Smooth muscle cell (in vitro differentiated cells): Measurements from ENCODE around the gene FERMT2. TPM values are rescaled to one million over a fixed set of nuclear protein-coding genes. Genes with fewer than 3 reads are reported as not detected.

Experiments used
- DNase-seq: peaks from one replicate; lab custom pipeline; 2025; ENCODE audit not compliant: unreplicated experiment; lab: John Stamatoyannopoulos, UW
- H2AFZ ChIP-seq: fragments of 200-600 bp; sonication (generic); 2 replicates; pipeline ENCODE4 v1.6.0; 2016; ENCODE audit warnings: antibody characterized with exemption, low read depth, mild to moderate bottlenecking
- H3F3A ChIP-seq: fragments of 200-600 bp; sonication (generic); 2 replicates; pipeline ENCODE4 v1.6.0; 2017; ENCODE audit warnings: antibody characterized with exemption, low read depth
- H3K27ac ChIP-seq: fragments of 200-600 bp; sonication (generic); 2 replicates; pipeline ENCODE4 v1.5.1; 2016; ENCODE audit warnings: low read depth, mild to moderate bottlenecking
- H3K27me3 ChIP-seq: fragments of 200-600 bp; sonication (generic); 2 replicates; pipeline ENCODE4 v1.6.1; 2016; ENCODE audit warnings: low read depth, mild to moderate bottlenecking
- H3K36me3 ChIP-seq: fragments of 200-600 bp; sonication (generic); 2 replicates; pipeline ENCODE4 v1.5.1; 2016; ENCODE audit warnings: low read depth
- H3K4me1 ChIP-seq: fragments of 200-600 bp; sonication (generic); 2 replicates; pipeline ENCODE4 v1.5.1; 2016; ENCODE audit warnings: low read depth
- H3K4me2 ChIP-seq: fragments of 200-600 bp; sonication (generic); 2 replicates; pipeline ENCODE4 v1.6.0; 2016; ENCODE audit warnings: mild to moderate bottlenecking
- H3K4me3 ChIP-seq: fragments of 200-600 bp; sonication (generic); 2 replicates; pipeline ENCODE4 v1.5.1; 2016; ENCODE audit warnings: mild to moderate bottlenecking
- H3K79me2 ChIP-seq: fragments of 200-600 bp; sonication (generic); 2 replicates; pipeline ENCODE4 v1.6.0; 2016; ENCODE audit warnings: low read depth, mild to moderate bottlenecking
- H3K9ac ChIP-seq: fragments of 200-600 bp; sonication (generic); 2 replicates; pipeline ENCODE4 v1.6.0; 2016; ENCODE audit warnings: low read depth
- H3K9me3 ChIP-seq: fragments of 200-600 bp; sonication (generic); replicated peaks from 2 replicates; pipeline ENCODE4 v1.5.1; 2016; ENCODE audit warnings: low read depth
- H4K20me1 ChIP-seq: fragments of 200-600 bp; sonication (generic); 2 replicates; pipeline ENCODE4 v1.6.0; 2016; ENCODE audit warnings: low read depth
- CTCF ChIP-seq: fragments of 200-600 bp; sonication (generic); IDR thresholded peaks from 2 replicates; pipeline ENCODE4 v1.5.1; 2017; ENCODE audit warnings: borderline replicate concordance, mild to moderate bottlenecking, antibody characterized with exemption; ENCODE audit not compliant: insufficient read depth, poor library complexity, severe bottlenecking
- WGBS: methylation state at CpG from one replicate; pipeline ENCODE4 v1.1.7; 2016; ENCODE audit warnings: low lambda C conversion rate; 5-methylcytosine and 5-hydroxymethylcytosine counted together
- polyA plus RNA-seq: library from polyadenylated mRNA; unstranded; fragments of >200 nt; fragmentation: Nextera tagmentation; extraction: Ambion mirVana; gene quantifications from 2 replicates; pipeline ENCODE4 v1.2.1, GENCODE V29; 2016
- total RNA-seq: library from RNA; depleted of rRNA; stranded (reverse); fragments of >200 nt; gene quantifications from 2 replicates; pipeline ENCODE4 v1.2.3, GENCODE V29; 2014

Gene FERMT2
- total and polyA plus RNA-seq, 2 experiments from 2014 or later, result 112 to 271 TPM

GRCh38 chr14:52919971-52920370, 30.9 kb downstream of the FERMT2 start:
- no peak for TF ChIP-seq CTCF
- Histone ChIP-seq H3K9me3 (no peaks in the 10 kb centered on the region), H3K4me1 (peaks cover 22% of the 10 kb centered on the region), H3K27ac (peak overlapping the region; percentile 57), H3K36me3 (peaks cover 16% of the 10 kb centered on the region), H3F3A (peaks cover 25% of the 10 kb centered on the region), H3K9ac (no peak overlapping the region), H4K20me1 (peaks cover 98% of the 10 kb centered on the region), H2AFZ (no peak overlapping the region), H3K27me3 (no peaks in the 10 kb centered on the region), H3K4me2 (no peak overlapping the region), H3K79me2 (peaks cover 100% of the 10 kb centered on the region), H3K4me3 (no peak overlapping the region)
- 38% methylated on average over 3 of the region's 3 CpGs for WGBS
- no peak for DNase-seq

GRCh38 chr14:52918486-52918885, 32.4 kb downstream of the FERMT2 start:
- H2AFZ ChIP-seq, result no peak overlapping the region
- peaks cover 29% of the 10 kb centered on the region for H3F3A ChIP-seq
- H3K4me1 ChIP-seq, result peaks cover 8% of the 10 kb centered on the region
- H3K27ac ChIP-seq, result peak overlapping the region; percentile 57
- no peak overlapping the region for H3K9ac ChIP-seq
- H4K20me1 ChIP-seq, result peaks cover 96% of the 10 kb centered on the region
- no peak overlapping the region for H3K4me2 ChIP-seq
- H3K27me3 ChIP-seq, result no peaks in the 10 kb centered on the region
- no peak overlapping the region for H3K4me3 ChIP-seq
- peaks cover 16% of the 10 kb centered on the region for H3K36me3 ChIP-seq
- peaks cover 100% of the 10 kb centered on the region for H3K79me2 ChIP-seq
- DNase-seq, result no peak
- H3K9me3 ChIP-seq, result no peaks in the 10 kb centered on the region
- TF ChIP-seq CTCF, result no peak

- H2AFZ ChIP-seq, result no peak overlapping the region
- no peak for DNase-seq
- H3K27ac ChIP-seq, result peak overlapping the region; percentile 57
- no peak overlapping the region for H3K4me3 ChIP-seq
- H3K9ac ChIP-seq, result no peak overlapping the region
- no peaks in the 10 kb centered on the region for H3K9me3 ChIP-seq
- 96% methylated on average over 1 of the region's 1 CpG for WGBS
- H3K27me3 ChIP-seq, result no peaks in the 10 kb centered on the region
- peaks cover 16% of the 10 kb centered on the region for H3K36me3 ChIP-seq
- no peak overlapping the region for H3K4me2 ChIP-seq
- peaks cover 96% of the 10 kb centered on the region for H4K20me1 ChIP-seq
- no peak for TF ChIP-seq CTCF
- H3F3A ChIP-seq, result peaks cover 25% of the 10 kb centered on the region
- no peaks in the 10 kb centered on the region for H3K4me1 ChIP-seq
- H3K79me2 ChIP-seq, result peaks cover 100% of the 10 kb centered on the region
These were observed 33.1 kb downstream of the FERMT2 start for GRCh38 chr14:52917735-52918134.

- H3K36me3 ChIP-seq, result peaks cover 14% of the 10 kb centered on the region
- H3K27ac ChIP-seq, result no peak overlapping the region
- no peak overlapping the region for H3K9ac ChIP-seq
- peaks cover 100% of the 10 kb centered on the region for H3K79me2 ChIP-seq
- peaks cover 84% of the 10 kb centered on the region for H4K20me1 ChIP-seq
- no peaks in the 10 kb centered on the region for H3K27me3 ChIP-seq
- no peak overlapping the region for H2AFZ ChIP-seq
- no peaks in the 10 kb centered on the region for H3K9me3 ChIP-seq
- no peak for DNase-seq
- WGBS, result 95% methylated on average over 3 of the region's 3 CpGs
- peaks cover 23% of the 10 kb centered on the region for H3F3A ChIP-seq
- H3K4me1 ChIP-seq, result no peaks in the 10 kb centered on the region
- H3K4me2 ChIP-seq, result no peak overlapping the region
- no peak for TF ChIP-seq CTCF
- H3K4me3 ChIP-seq, result no peak overlapping the region
These were observed 36.6 kb downstream of the FERMT2 start for GRCh38 chr14:52914295-52914694.
